ENCODE data around the gene ZNF777. TPM values are rescaled to one million over a fixed set of nuclear protein-coding genes. Genes with fewer than 3 reads are reported as not detected.

The ZNF777 gene
- total and polyA plus RNA-seq, 9 of the 15 experiments (the other 6 are each of a cell fraction or from before 2014, with no cell fraction given) = 0.11 to 32.6 (median 9.0) TPM

- TF ChIP-seq ZBTB40 (IDR thresholded peaks at IDR 0.05) (no peak), ZBTB40 (CRISPR knock-in tag; IDR thresholded peaks at IDR 0.05) (no peak), ZFP36 (IDR thresholded peaks at IDR 0.05; ENCODE audit: low read depth, low read length, partially characterized antibody) (no peak), ZNF354B (CRISPR knock-in tag; IDR thresholded peaks at IDR 0.05) (no peak)
These were observed 40.0 kb upstream of the ZNF777 start (continued) for GRCh38 chr7:149500910-149501309.

Measured in K562 (cell line).